NCI-H1105 (cell line): Measurements from ENCODE around the gene RNF40.

ENCODE experiments used
- DNase-seq: peaks from one replicate; lab custom pipeline; 2025; lab: John Stamatoyannopoulos, UW

Gene RNF40

DNA sequence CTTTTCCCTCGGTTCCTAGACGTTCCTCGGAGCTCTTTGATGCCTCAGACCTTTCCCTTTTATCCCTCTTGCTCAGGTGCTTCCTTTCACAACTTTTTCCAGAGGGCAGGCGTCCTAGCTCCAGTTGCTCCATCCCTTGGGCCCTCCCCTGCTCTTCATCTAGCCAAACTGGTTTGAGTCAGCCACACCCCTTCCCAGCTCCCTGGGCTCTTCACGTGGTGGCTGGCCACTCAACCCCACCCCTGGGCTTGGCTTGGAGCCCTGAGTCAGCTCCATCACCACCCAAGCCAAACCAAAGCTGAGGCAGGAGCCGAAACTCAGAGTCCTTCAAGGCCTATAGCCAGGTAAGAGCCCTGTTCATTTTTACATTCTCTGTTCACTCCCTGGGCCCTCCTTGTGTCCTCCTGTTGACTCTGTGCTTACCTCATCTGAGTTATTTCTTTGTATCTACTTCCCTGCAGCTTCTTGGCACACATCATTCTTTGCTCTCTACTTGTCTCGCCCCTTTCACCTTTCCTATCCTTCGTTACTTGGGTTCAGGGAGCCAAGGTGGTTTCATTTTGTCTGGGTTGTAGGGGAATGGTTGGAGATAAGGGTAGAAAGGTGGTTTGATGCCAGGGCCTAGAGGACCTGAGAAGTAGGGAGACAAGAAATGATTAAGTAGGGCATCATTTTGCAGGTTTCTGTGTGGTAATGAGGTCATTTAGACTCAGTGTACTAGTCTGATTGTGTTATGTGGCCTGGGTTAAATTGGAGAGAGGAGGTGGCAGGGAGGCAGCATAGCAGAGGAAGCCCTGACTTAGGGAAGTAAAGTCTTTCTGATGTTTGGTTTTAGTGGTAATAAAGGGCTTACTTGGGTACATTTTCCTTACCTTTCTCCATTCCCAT lies 21.5 kb upstream of the RNF40 start:
- DNase-seq, result peak; percentile 9

DNA sequence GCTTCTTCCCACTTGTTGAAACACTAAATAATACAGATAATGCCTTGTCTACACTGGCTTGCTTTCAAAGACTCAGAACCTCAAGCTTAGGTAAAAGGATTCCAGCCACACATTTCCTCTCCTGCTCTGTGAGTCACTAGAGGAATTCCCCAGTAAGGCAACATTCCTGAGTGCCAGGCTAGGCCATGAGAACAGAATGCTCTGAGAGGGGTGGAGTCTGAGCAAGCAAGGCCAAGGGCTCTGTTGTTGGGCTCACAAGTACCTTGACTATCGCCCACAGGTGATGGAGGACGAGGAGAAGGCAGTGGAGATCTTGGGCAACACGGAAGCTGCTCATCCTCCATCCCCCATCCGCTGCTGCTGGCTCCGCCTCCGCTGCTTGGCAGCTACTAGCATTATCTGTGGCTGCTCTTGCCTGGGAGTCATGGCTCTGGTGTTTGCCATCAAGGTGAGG lies 20.6 kb upstream of the RNF40 start:
- no peak for DNase-seq

DNA sequence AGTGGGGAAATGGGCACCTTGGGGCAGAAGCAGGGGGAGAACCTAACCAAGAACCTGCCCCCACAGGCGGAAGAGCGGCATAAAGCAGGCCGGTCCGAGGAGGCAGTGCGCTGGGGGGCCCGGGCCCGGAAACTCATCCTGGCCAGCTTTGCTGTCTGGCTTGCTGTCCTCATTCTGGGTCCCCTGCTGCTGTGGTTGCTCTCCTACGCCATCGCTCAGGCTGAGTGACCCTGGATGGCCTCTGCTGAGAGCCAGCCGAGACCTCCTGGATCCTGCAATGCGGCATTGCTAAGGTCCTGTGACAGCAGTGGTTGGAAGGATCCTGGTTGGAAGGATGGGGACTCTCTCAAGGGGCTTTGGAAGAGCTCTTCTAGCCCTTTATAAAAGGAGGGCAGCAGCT lies 18.4 kb upstream of the RNF40 start:
- DNase-seq, result no peak

DNA sequence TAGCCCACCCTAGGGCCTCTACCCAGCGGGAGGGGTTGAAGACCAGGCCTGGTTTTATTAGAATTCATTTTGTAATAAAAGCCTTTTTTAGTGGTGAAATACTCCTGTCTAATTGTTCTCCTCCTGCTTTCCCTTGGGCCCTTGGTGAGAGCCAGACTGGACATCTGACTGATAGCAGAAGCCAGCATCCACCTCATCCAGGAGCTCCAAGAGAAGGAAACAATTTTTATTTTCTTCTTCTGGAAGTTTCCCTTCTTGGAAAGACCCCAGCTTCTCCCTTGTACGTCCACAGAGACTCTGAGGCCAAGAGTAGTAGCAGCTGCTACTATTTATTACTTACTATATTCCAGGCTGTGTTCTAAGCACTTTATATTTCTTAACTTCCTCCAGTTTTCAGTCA lies 17.9 kb upstream of the RNF40 start:
- no peak for DNase-seq

- DNase-seq, result no peak
Measured at GRCh38 chr16:30745082-30745481, 17.0 kb upstream of the RNF40 start.

- DNase-seq, result no peak
Measured at GRCh38 chr16:30746638-30747175, 15.4 kb upstream of the RNF40 start.

GRCh38 chr16:30747331-30747730 lies 14.8 kb upstream of the RNF40 start:
- DNase-seq, result no peak

DNA sequence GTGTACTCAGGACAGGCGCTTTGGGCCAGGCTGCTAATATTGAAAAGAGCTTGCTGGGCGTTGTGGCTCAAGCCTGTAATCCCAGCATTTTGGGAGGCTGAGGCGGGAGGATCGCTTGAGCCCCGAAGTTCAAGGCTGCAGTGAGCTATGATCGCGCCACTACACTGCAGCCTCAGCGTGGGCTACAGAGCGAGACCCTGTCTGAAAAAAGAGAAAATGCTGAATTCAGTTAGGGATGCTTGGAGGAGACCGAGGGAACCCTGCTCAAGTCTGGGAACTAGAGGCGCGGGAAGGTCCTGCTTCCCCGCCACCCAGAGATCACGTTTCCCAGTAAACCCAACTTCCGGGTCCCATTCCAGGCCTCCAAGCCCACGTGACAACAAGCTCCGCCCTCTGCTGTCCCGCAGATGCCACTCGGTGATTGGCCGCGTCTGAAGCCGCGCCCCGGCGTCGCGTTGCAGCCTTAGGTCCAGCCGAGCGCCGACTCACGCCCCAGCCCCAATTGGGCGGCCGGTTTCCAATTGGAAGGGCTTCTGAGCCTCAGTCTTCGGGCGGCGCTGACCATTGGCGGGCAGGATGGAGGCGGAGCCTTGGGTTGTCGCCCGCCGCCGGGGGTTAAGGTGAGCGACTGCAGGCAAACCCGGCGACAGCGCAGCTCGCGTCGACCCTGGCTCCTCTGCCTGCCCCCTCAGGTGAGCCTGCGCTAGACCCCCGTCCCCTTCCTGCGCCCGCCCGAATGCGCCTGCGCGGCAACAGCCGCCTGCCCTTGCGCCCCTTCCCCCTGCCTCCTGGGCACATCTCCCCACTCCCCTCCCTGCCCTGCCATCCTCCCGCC lies 14.1 kb upstream of the RNF40 start, which contains the start of gene PHKG2:
Gene PHKG2, plus strand, starts transcription at position 627 of the 835 bp plus-strand sequence. CDS start 396 bp downstream, outside the sequence.
- DNase-seq, result peak; percentile 98

DNA sequence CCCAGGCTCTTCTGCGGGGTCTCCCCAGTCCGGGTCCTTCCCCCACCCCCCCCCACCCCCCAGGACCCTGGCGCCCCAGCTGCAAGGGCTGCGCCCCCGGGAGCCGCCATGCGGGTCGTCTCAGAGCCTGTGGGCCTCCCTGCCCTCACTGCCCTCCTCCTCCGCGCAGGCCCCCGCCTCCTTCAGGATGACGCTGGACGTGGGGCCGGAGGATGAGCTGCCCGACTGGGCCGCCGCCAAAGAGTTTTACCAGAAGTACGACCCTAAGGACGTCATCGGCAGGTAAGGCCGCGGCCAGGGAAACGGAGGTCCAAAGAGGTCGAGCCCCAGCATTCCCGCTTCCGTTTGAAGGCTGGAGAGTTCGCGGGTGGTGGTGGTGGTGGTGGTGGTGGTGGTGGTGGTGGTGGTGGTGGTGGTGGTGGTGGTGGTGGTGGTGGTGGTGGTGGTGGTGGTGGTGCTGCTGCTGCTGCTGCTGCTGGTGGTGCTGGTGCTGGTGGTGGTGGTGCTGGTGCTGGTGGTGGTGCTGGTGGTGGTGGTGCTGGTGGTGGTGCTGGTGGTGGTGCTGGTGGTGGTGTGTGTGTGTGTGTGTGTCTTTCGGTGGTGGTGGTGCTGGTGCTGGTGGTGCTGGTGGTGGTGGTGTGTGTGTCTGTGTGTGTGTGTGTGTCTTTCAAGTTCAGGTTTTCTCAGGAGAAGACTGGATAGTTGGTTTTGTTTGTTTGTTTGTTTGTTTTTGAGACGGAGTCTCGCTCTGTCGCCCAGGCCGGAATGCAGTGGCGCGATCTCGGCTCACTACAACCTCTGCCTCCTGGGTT lies 13.3 kb upstream of the RNF40 start:
- DNase-seq, result no peak

- no peak for DNase-seq
Measured at GRCh38 chr16:30750201-30750600, 11.9 kb upstream of the RNF40 start.

DNA sequence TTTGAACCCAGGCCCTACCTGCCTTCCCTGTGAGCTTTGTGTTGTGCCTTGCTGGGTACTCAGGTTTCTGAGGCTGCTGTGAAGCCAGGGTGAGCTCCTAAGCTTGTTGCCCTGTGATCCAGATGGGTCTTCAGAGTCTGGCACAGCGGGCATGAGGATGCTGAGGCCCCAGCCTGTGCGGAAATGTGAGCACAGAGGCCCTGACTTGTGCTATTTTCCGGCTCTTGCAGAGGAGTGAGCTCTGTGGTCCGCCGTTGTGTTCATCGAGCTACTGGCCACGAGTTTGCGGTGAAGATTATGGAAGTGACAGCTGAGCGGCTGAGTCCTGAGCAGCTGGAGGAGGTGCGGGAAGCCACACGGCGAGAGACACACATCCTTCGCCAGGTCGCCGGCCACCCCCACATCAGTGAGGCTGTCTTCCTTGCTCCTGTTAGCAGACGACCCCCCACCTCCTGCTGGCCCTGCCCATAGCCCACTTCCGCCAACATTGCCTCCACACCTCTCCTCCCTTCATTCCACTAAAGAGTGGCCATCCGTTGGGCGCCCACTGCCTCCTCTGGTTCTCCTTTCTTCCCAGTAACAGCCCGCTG lies 11.2 kb upstream of the RNF40 start:
- DNase-seq, result no peak

DNA sequence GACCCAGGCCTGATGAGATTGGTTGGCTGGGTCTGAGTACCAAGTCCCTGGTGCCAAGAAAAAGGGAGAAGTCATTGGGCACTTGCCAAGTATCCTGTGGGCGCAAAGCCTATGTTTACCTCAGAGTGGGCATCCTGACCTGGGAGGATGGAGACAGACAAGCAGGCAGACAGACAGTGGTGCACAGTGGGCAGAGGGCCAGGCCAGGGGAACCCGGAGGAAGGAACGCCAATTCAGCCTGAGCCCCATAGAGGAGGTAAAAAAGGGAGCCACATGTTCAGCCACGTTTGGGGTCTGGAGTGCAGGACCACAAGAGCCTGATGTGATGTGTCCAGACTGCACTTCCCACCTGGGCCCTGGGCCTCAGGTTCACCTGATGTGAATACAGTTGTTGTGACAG lies 8.5 kb upstream of the RNF40 start:
- no peak for DNase-seq

- DNase-seq, result no peak
Measured at GRCh38 chr16:30755955-30756780, 6.0 kb upstream of the RNF40 start.

GRCh38 chr16:30756781-30757100 lies 5.4 kb upstream of the RNF40 start:
- DNase-seq, result no peak

DNA sequence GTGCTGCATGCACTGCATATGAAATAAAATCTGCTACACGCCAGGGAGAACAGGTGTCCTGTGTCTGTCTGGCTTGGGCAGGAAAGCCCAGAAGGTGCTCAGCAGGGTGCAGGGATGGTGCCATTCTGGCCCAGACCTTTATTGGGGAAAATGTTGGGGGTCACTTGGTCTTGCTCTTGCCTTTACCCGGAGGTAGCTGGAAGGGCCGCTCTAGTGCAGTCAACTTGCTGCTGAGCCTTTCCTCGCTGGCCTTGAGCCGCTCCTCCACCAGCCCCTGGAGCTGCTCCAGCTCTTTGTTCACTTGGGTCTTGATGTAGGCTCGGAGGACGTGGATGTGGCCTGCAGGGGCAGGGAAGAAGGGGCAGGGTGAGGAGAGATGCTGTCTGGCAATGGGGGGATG lies 4.8 kb upstream of the RNF40 start:
- no peak for DNase-seq

- DNase-seq, result no peak
Measured at GRCh38 chr16:30758988-30759491, 3.1 kb upstream of the RNF40 start.

GRCh38 chr16:30760001-30760559 lies 2.0 kb upstream of the RNF40 start:
- no peak for DNase-seq

DNA sequence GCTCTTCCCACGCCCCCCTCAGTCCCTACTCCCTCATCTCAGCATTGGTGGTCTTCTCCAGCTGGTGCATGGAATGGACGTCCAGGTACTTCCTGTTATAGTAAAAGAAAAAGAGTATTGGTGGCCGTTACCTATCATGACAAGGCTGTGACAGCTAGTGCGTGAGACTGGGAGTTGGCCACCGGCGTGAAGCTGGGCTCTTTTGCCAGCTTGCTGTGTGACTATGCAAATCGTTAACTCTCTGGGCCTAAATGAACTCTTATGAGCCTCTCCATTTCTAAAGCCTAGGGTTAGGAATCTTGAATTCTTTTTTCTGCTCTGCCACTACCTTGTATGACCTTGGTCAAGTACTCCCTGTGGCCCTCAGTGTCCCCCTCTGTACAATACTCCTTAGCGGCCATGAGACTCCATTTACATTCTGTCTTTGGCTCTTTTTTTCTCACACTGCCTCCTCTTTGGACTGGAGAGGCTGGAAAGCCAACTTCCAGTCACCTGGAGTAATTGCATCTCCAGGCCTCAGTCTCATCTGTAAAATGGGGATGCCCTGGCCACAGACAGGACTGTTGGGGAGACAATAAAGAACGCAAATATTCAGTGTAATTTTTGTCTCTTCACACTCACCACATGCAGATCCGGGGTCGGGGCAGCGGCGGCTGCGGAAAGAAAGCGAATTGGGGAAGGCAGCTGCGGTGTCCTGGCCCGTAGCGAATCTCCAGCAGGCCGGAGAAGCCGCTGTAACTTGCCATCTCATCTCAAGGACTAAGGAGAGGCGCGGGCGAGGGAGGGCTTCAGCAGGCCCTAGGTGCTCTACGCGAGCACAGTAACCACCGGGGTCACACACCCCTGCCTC lies 1.3 kb upstream of the RNF40 start:
- no peak for DNase-seq

- DNase-seq, result peak; percentile 15
Measured at GRCh38 chr16:30761427-30761927, 645 bp upstream of the RNF40 start.
